RWPE2 (cell line): ENCODE results near the gene MRPL10.

ENCODE experiments used
- ATAC-seq: fragments of 200-7000 bp; cut with Tn5 transposase; 3 replicates; pipeline ENCODE4 v1.9.1; 2021; ENCODE audit warnings: low read depth
- DNase-seq: peaks from one replicate; pipeline ENCODE4 v3.0.0-alpha.2; 2020; ENCODE audit warnings: low spot score
- H3K27ac ChIP-seq: fragments of 450-650 bp; 2 replicates; pipeline ENCODE4 v1.5.1; 2017; ENCODE audit warnings: mild to moderate bottlenecking; ENCODE audit not compliant: poor library complexity, severe bottlenecking
- H3K27me3 ChIP-seq: fragments of 250-450 bp; sonication (Bioruptor Pico); 2 replicates; pipeline ENCODE4 v1.5.1; 2021; ENCODE audit warnings: mild to moderate bottlenecking, moderate library complexity; ENCODE audit not compliant: insufficient read depth, poor library complexity, severe bottlenecking
- H3K36me3 ChIP-seq: fragments of 250-450 bp; sonication (Bioruptor Pico); 2 replicates; pipeline ENCODE4 v1.5.1; 2020; ENCODE audit warnings: low read depth, mild to moderate bottlenecking, moderate library complexity
- H3K4me1 ChIP-seq: fragments of 250-450 bp; sonication (Bioruptor Pico); 2 replicates; pipeline ENCODE4 v1.5.1; 2021; ENCODE audit warnings: mild to moderate bottlenecking, moderate library complexity; ENCODE audit not compliant: insufficient read depth, poor library complexity, severe bottlenecking
- H3K4me3 ChIP-seq: fragments of 250-450 bp; sonication (Bioruptor Pico); 2 replicates; pipeline ENCODE4 v1.5.1; 2021; ENCODE audit warnings: mild to moderate bottlenecking, moderate library complexity; ENCODE audit not compliant: severe bottlenecking
- H3K9me3 ChIP-seq: fragments of 250-450 bp; sonication (Bioruptor Pico); 2 replicates; pipeline ENCODE4 v1.5.1; 2021; ENCODE audit warnings: mild to moderate bottlenecking, moderate library complexity; ENCODE audit not compliant: severe bottlenecking
- CTCF ChIP-seq: fragments of 450-650 bp; IDR thresholded peaks from one replicate; pipeline ENCODE4 v1.5.1; 2017; ENCODE audit warnings: mild to moderate bottlenecking, moderate library complexity; ENCODE audit not compliant: poor library complexity, severe bottlenecking

Gene MRPL10

GRCh38 chr17:47857551-47858455, 26.5 kb upstream of the MRPL10 start:
- no peak overlapping the region for H3K27ac ChIP-seq
- H3K4me1 ChIP-seq: peaks cover 4% of the 10 kb centered on the region
- ATAC-seq: no peak
- TF ChIP-seq CTCF: no peak
- no peaks in the 10 kb centered on the region for H3K27me3 ChIP-seq
- no peak for DNase-seq
- H3K9me3 ChIP-seq: no peaks in the 10 kb centered on the region
- H3K36me3 ChIP-seq: no peaks in the 10 kb centered on the region
- H3K4me3 ChIP-seq: no peak overlapping the region

GRCh38 chr17:47856830-47857229, 25.5 kb upstream of the MRPL10 start:
- Histone ChIP-seq H3K9me3 (no peaks in the 10 kb centered on the region), H3K27me3 (no peaks in the 10 kb centered on the region), H3K4me1 (no peaks in the 10 kb centered on the region), H3K4me3 (no peak overlapping the region), H3K27ac (no peak overlapping the region), H3K36me3 (no peaks in the 10 kb centered on the region)
- DNase-seq (no peak), ATAC-seq (no peak)
- TF ChIP-seq CTCF: no peak

GRCh38 chr17:47855737-47856136, 24.4 kb upstream of the MRPL10 start:
- Histone ChIP-seq H3K27ac (no peak overlapping the region), H3K36me3 (no peaks in the 10 kb centered on the region), H3K27me3 (no peaks in the 10 kb centered on the region)

GRCh38 chr17:47853616-47854015, 22.3 kb upstream of the MRPL10 start:
- H3K4me3 ChIP-seq: no peak overlapping the region
- no peaks in the 10 kb centered on the region for H3K27me3 ChIP-seq
- ATAC-seq (no peak), DNase-seq (no peak)
- no peak overlapping the region for H3K27ac ChIP-seq
- H3K4me1 ChIP-seq: peaks cover 6% of the 10 kb centered on the region
- H3K36me3 ChIP-seq: no peaks in the 10 kb centered on the region
- H3K9me3 ChIP-seq: no peaks in the 10 kb centered on the region
- TF ChIP-seq CTCF: no peak

More at GRCh38 chr17:47855737-47856136, 24.4 kb upstream of the MRPL10 start:
- Histone ChIP-seq H3K4me3 (no peak overlapping the region), H3K9me3 (no peaks in the 10 kb centered on the region), H3K4me1 (no peaks in the 10 kb centered on the region)
- DNase-seq (no peak), ATAC-seq (no peak)
- no peak for TF ChIP-seq CTCF
